AG08395 (cell line): ENCODE data around the gene RNF168.
"Not testable (repeated sequence)": the region's sequence is repeated elsewhere in the genome, so short reads cannot be mapped to it uniquely, and the experiment has no call there.

Source experiments
- DNase-seq: peaks from one replicate; pipeline ENCODE4 v3.0.0; 2012; ENCODE audit warnings: mixed read lengths, low spot score

RNF168 gene

GRCh38 chr3:196503196-196504076 lies at the start of gene RNF168:
TSS of gene RNF168 (minus strand) at chr3:196503768. CDS start at chr3:196503173, 595 bp downstream.
- peak; percentile 95 for DNase-seq

GRCh38 chr3:196552253-196552652 lies 48.7 kb upstream of the RNF168 start:
- no peak for DNase-seq

- DNase-seq, result not testable (repeated sequence)
Measured at GRCh38 chr3:196550172-196550571, 46.6 kb upstream of the RNF168 start.

- not testable (repeated sequence) for DNase-seq
Measured at GRCh38 chr3:196549312-196549711, 45.7 kb upstream of the RNF168 start.

- DNase-seq, result no peak
Measured at GRCh38 chr3:196547067-196547466, 43.5 kb upstream of the RNF168 start.

- DNase-seq, result no peak
Measured at GRCh38 chr3:196546537-196546936, 43.0 kb upstream of the RNF168 start.

- DNase-seq, result no peak
Measured at GRCh38 chr3:196544491-196544992, 41.0 kb upstream of the RNF168 start.

- DNase-seq, result no peak
Measured at GRCh38 chr3:196541684-196542445, 38.3 kb upstream of the RNF168 start.

- peak; percentile 21 for DNase-seq
Measured at GRCh38 chr3:196537319-196537984, 33.9 kb upstream of the RNF168 start.

GRCh38 chr3:196533260-196533681 lies 29.7 kb upstream of the RNF168 start:
- no peak for DNase-seq

GRCh38 chr3:196531418-196531817 lies 27.9 kb upstream of the RNF168 start:
- no peak for DNase-seq

GRCh38 chr3:196528639-196529233 lies 25.2 kb upstream of the RNF168 start:
- DNase-seq, result peak; percentile 62

- DNase-seq, result no peak
Measured at GRCh38 chr3:196525141-196525540, 21.6 kb upstream of the RNF168 start.

GRCh38 chr3:196524527-196524926 lies 21.0 kb upstream of the RNF168 start:
- no peak for DNase-seq

GRCh38 chr3:196523841-196524240 lies 20.3 kb upstream of the RNF168 start:
- no peak for DNase-seq

GRCh38 chr3:196521291-196521690 lies 17.7 kb upstream of the RNF168 start:
- DNase-seq, result not testable (repeated sequence)

- DNase-seq, result no peak
Measured at GRCh38 chr3:196519718-196520082, 16.1 kb upstream of the RNF168 start.

- peak; percentile 77 for DNase-seq
Measured at GRCh38 chr3:196518966-196519717, 15.6 kb upstream of the RNF168 start.

GRCh38 chr3:196517919-196518318 lies 14.4 kb upstream of the RNF168 start:
- no peak for DNase-seq

GRCh38 chr3:196517162-196517800 lies 13.7 kb upstream of the RNF168 start:
- no peak for DNase-seq
